Measurements from ENCODE around the gene CASS4.

DNA sequence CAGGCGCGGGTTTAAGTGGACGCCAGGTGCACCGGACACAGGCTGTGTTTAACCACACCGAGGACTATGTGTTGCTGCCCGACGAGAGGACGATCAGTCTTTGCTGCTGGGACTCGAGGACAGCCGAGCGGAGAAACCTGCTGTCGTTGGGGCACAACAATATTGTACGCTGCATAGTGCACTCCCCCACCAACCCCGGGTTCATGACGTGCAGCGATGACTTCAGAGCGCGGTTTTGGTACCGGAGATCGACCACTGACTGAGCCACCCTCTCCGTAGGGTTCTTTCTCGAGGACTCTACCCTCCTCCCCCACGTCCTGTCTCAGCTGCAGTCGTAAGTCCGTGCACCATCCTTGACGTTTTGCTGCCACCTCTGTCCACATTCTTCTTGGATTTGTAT lies 8.6 kb upstream of the CASS4 start:
- TF ChIP-seq, protein P1, sequence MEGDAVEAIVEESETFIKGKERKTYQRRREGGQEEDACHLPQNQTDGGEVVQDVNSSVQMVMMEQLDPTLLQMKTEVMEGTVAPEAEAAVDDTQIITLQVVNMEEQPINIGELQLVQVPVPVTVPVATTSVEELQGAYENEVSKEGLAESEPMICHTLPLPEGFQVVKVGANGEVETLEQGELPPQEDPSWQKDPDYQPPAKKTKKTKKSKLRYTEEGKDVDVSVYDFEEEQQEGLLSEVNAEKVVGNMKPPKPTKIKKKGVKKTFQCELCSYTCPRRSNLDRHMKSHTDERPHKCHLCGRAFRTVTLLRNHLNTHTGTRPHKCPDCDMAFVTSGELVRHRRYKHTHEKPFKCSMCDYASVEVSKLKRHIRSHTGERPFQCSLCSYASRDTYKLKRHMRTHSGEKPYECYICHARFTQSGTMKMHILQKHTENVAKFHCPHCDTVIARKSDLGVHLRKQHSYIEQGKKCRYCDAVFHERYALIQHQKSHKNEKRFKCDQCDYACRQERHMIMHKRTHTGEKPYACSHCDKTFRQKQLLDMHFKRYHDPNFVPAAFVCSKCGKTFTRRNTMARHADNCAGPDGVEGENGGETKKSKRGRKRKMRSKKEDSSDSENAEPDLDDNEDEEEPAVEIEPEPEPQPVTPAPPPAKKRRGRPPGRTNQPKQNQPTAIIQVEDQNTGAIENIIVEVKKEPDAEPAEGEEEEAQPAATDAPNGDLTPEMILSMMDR (conservative IDR thresholded peaks at IDR 0.05; ENCODE audit: low read length), result no peak
- no peak for TF ChIP-seq EZH2phosphoT487 (IDR thresholded peaks at IDR 0.05; ENCODE audit: borderline replicate concordance)
